OCI-LY7 (cell line): ENCODE measurements around the gene POLD3. TPM values are rescaled to one million over a fixed set of nuclear protein-coding genes. Genes with fewer than 3 reads are reported as not detected.

Source experiments
- BruUV-seq: library from RNA; stranded (reverse); fragments of 400-500 nt; replicated peaks from 2 replicates; lab custom pipeline; 2021; lab: Mats Ljungman, UMichigan
- CTCF ChIA-PET: fragments of 300-600 bp; sonication (Branson Sonifier 250); formaldehyde crosslinking; loops from one replicate; lab custom pipeline; 2022; ENCODE audit warnings: antibody characterized with exemption; ENCODE audit not compliant: unreplicated experiment; lab: Charles Lee
- POLR2A ChIA-PET: fragments of 300-600 bp; sonication (Branson Sonifier 250); formaldehyde crosslinking; loops from one replicate; lab custom pipeline; 2022; ENCODE audit warnings: antibody characterized with exemption; lab: Charles Lee
- DNase-seq: peaks from one replicate; pipeline ENCODE4 v3.0.0-alpha.2; 2015; ENCODE audit warnings: low spot score
- H2AFZ ChIP-seq: fragments of 200-600 bp; sonication (generic), shearing (Covaris generic); 2 replicates; pipeline ENCODE4 v1.6.1; 2014; ENCODE audit warnings: mild to moderate bottlenecking, antibody characterized with exemption, low read length, moderate library complexity
- H3K27ac ChIP-seq: fragments of 200-600 bp; sonication (generic); 2 replicates; pipeline ENCODE4 v1.5.1; 2014; ENCODE audit warnings: mixed run types, low read depth, mild to moderate bottlenecking, moderate library complexity, low read length, inconsistent platforms; ENCODE audit not compliant: poor library complexity, severe bottlenecking
- H3K36me3 ChIP-seq: fragments of 200-600 bp; sonication (generic); 2 replicates; pipeline ENCODE4 v1.6.1; 2014; ENCODE audit warnings: mild to moderate bottlenecking, antibody characterized with exemption, low read length, moderate library complexity, mixed read lengths; ENCODE audit not compliant: insufficient read depth
- H3K4me1 ChIP-seq: fragments of 200-600 bp; sonication (generic); 2 replicates; pipeline ENCODE4 v1.5.1; 2014; ENCODE audit warnings: mild to moderate bottlenecking, low read length; ENCODE audit not compliant: insufficient read depth, poor library complexity, severe bottlenecking
- H3K4me2 ChIP-seq: fragments of 200-600 bp; sonication (generic); 2 replicates; pipeline ENCODE4 v1.6.1; 2014; ENCODE audit warnings: mild to moderate bottlenecking, low read length
- H3K4me3 ChIP-seq: fragments of 200-600 bp; sonication (generic); 2 replicates; pipeline ENCODE4 v1.5.1; 2014; ENCODE audit warnings: mild to moderate bottlenecking, low read depth, low read length; ENCODE audit not compliant: poor library complexity, severe bottlenecking
- H3K79me2 ChIP-seq: fragments of 200-600 bp; sonication (generic); 2 replicates; pipeline ENCODE4 v1.6.1; 2016; ENCODE audit warnings: low read depth, mild to moderate bottlenecking, low read length, moderate library complexity, mixed read lengths; ENCODE audit not compliant: insufficient read depth
- H3K9me2 ChIP-seq: fragments of 200-600 bp; sonication (generic); 2 replicates; pipeline ENCODE4 v1.6.1; 2016; ENCODE audit warnings: mild to moderate bottlenecking, low read length, mixed read lengths; ENCODE audit not compliant: insufficient read depth
- H3K9me3 ChIP-seq: fragments of 200-600 bp; sonication (generic); 2 replicates; pipeline ENCODE4 v1.6.1; 2014; ENCODE audit warnings: mild to moderate bottlenecking, mixed run types, low read length, mixed read lengths
- H4K20me1 ChIP-seq: fragments of 200-600 bp; sonication (generic); 2 replicates; pipeline ENCODE4 v1.6.1; 2014; ENCODE audit warnings: mild to moderate bottlenecking, antibody characterized with exemption, low read length, moderate library complexity, mixed read lengths; ENCODE audit not compliant: insufficient read depth
- EZH2phosphoT487 ChIP-seq: fragments of 200-600 bp; sonication (generic); IDR thresholded peaks from 2 replicates; pipeline ENCODE4 v1.6.1; 2018; ENCODE audit warnings: low read depth, borderline replicate concordance, mild to moderate bottlenecking, mixed run types, antibody characterized with exemption, low read length, moderate library complexity, mixed read lengths
- intact Hi-C: fragments of 100-400 bp; cut with micrococcal nuclease; formaldehyde crosslinking; loops from one replicate; pipeline ENCODE4 v1.10.0; 2022; ENCODE audit not compliant: unreplicated experiment
- total RNA-seq, 2 experiments: library from RNA; depleted of rRNA in 1 of 2; stranded (reverse); fragments of >200 nt in 1 of 2; shearing (Covaris generic) in 1 of 2; gene quantifications; 2 replicates each; pipeline ENCODE4 v1.2.3, GENCODE V29; 2014 to 2022
- TF ChIP-seq, protein P1 (sequence below): fragments of 200-600 bp; sonication (generic); conservative IDR thresholded peaks from 2 replicates; pipeline ENCODE4 v1.5.1; 2014; ENCODE audit warnings: mild to moderate bottlenecking, antibody characterized with exemption, low read length, moderate library complexity, mixed read lengths

Gene POLD3
- total RNA-seq, 2 experiments from 2014 or later = 38.8 to 39.3 TPM

DNA sequence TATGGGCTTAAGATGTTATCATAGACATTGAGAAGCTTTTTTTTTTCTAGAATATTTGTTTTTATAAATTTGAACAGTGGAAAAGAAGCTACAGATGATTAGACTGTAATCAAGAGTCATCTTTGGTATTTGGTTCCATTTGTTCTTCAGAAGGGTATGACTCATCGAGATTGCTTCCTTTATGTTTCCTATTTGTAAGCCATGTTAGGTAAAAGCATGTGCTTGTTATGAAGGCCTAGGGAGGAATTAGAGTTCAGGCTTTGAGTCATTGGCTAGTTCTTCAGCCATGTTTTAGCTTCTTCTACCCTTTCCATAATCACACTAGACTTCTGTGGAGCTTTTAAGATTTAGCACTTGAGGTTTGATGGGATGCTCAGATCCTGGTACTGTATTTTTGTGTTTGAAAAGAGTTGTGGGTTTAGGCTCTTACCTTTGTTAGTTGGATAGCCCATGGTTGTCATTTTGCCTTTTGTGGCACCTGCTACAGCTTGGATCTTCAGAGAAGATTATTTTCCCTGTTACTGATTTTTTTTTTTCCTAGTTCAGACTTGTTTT, 44.3 kb downstream of the POLD3 start:
- Histone ChIP-seq H3K36me3 (peaks cover 98% of the 10 kb centered on the region), H2AFZ (no peak overlapping the region)

DNA sequence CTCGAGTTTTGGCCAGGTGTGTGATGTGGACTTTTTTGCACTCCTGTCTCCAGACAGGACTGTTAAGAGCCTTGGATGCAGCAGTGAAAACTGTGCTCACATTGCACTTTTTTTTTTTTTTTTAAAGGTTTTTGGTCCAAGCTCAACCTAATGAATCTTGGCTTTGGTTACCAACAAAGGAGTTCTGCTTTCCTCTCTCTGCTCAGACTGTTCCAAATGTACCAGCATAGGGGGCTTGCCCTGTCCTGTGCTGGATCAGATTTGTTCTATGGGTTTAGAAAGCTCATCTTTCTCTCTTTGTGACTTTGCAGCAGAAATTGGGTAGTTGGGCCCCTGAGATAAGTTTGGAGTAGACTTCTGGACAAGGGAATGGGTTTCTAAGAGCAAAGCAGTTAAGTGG, 45.3 kb downstream of the POLD3 start:
- intact Hi-C loops = no loop called here
- no TSS peak for BruUV-seq
- Histone ChIP-seq H3K9me2 (no peaks in the 10 kb centered on the region), H3K4me2 (no peak overlapping the region), H3K9me3 (no peaks in the 10 kb centered on the region), H3K4me3 (no peak overlapping the region), H2AFZ (no peak overlapping the region), H3K79me2 (no peaks in the 10 kb centered on the region), H4K20me1 (no peaks in the 10 kb centered on the region), H3K36me3 (peaks cover 99% of the 10 kb centered on the region), H3K27ac (no peak overlapping the region), H3K4me1 (no peaks in the 10 kb centered on the region)
- DNase-seq = no peak
- ChIA-PET CTCF (no interaction called here), POLR2A (interaction anchor here (0.6 to 1.4 kb wide), 3 partner anchors 11 to 256 kb away, joined by 3 to 5 read pairs (median 4); no protein-coding TSS in a partner anchor)
- TF ChIP-seq EZH2phosphoT487 = no peak
- TF ChIP-seq, protein P1, sequence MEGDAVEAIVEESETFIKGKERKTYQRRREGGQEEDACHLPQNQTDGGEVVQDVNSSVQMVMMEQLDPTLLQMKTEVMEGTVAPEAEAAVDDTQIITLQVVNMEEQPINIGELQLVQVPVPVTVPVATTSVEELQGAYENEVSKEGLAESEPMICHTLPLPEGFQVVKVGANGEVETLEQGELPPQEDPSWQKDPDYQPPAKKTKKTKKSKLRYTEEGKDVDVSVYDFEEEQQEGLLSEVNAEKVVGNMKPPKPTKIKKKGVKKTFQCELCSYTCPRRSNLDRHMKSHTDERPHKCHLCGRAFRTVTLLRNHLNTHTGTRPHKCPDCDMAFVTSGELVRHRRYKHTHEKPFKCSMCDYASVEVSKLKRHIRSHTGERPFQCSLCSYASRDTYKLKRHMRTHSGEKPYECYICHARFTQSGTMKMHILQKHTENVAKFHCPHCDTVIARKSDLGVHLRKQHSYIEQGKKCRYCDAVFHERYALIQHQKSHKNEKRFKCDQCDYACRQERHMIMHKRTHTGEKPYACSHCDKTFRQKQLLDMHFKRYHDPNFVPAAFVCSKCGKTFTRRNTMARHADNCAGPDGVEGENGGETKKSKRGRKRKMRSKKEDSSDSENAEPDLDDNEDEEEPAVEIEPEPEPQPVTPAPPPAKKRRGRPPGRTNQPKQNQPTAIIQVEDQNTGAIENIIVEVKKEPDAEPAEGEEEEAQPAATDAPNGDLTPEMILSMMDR = no peak

More for the DNA sequence above, 44.3 kb downstream of the POLD3 start:
- H3K4me3 ChIP-seq = no peak overlapping the region
- CTCF ChIA-PET = no interaction called here
- no peaks in the 10 kb centered on the region for H3K4me1 ChIP-seq
- TF ChIP-seq EZH2phosphoT487 = no peak
- TF ChIP-seq, protein P1 = no peak
- no peaks in the 10 kb centered on the region for H3K9me2 ChIP-seq
- intact Hi-C loops = no loop called here
- no peak overlapping the region for H3K27ac ChIP-seq
- H3K4me2 ChIP-seq = no peak overlapping the region
- no peaks in the 10 kb centered on the region for H4K20me1 ChIP-seq
- no peak for DNase-seq
- no peaks in the 10 kb centered on the region for H3K79me2 ChIP-seq
- BruUV-seq = no TSS peak
- POLR2A ChIA-PET = interaction anchor here (0.6 kb wide), 1 partner anchor 229 kb away, joined by 3 read pairs; no protein-coding TSS in a partner anchor
- no peaks in the 10 kb centered on the region for H3K9me3 ChIP-seq

DNA sequence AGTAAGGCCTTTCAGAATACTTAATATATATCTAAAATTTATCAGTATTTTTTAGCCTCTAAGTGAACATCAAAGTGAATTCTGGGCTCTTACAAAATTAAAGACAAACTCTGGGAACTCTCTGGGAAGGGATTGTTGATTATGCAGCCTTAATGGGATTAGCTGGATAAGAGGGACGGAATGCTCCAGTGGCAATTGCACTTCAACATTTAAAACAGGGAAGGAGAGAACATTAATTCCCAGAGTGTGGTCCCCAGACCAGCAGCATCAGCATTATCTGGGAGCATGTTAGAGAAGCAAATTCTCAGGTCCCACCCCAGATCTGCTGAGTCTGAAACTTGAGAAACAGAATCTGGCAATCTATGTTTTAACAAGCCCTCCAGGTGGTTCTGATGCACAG, 46.5 kb downstream of the POLD3 start:
- no peak for DNase-seq
- H3K9me2 ChIP-seq = no peaks in the 10 kb centered on the region
- TF ChIP-seq, protein P1 = no peak
- TF ChIP-seq EZH2phosphoT487 = no peak
- H3K4me1 ChIP-seq = no peaks in the 10 kb centered on the region
- CTCF ChIA-PET = no interaction called here
- H4K20me1 ChIP-seq = no peaks in the 10 kb centered on the region
- no peak overlapping the region for H3K27ac ChIP-seq
- H3K9me3 ChIP-seq = no peaks in the 10 kb centered on the region
- POLR2A ChIA-PET = interaction anchor here (1.4 kb wide), 1 partner anchor 12 kb away, joined by 5 read pairs; no protein-coding TSS in a partner anchor
- H3K79me2 ChIP-seq = no peaks in the 10 kb centered on the region
- H3K36me3 ChIP-seq = peaks cover 99% of the 10 kb centered on the region
- intact Hi-C loops = no loop called here
- no peak overlapping the region for H3K4me3 ChIP-seq
- H2AFZ ChIP-seq = no peak overlapping the region
- no peak overlapping the region for H3K4me2 ChIP-seq
- no TSS peak for BruUV-seq
